Common myeloid progenitor, CD34-positive (primary cell): ENCODE data around the gene CFLAR.
"Not testable (repeated sequence)": the region's sequence is repeated elsewhere in the genome, so short reads cannot be mapped to it uniquely, and the experiment has no call there.

ENCODE experiments used
- CTCF ChIA-PET: fragments of 350-600 bp; sonication (Branson Sonifier 250); formaldehyde crosslinking; loops from one replicate; lab custom pipeline; 2021; ENCODE audit warnings: antibody characterized with exemption; lab: Charles Lee
- POLR2A ChIA-PET: fragments of 350-600 bp; sonication (Branson Sonifier 250); formaldehyde crosslinking; loops from one replicate; lab custom pipeline; 2021; ENCODE audit warnings: antibody characterized with exemption; lab: Charles Lee
- DNase-seq, 3 donors: peaks; one replicate each; pipeline versions ENCODE4 v3.0.0 to v3.0.0-alpha.2; 2013
- H3K27ac ChIP-seq, 2 experiments: 1 replicate in 1 of 2; 2 replicates in 1 of 2; pipeline ENCODE4 v1.7.0; 2013; ENCODE audit warnings: inconsistent platforms in 2 of 2, low read length in 2 of 2, mild to moderate bottlenecking in 2 of 2, low read depth in 1 of 2, moderate library complexity in 1 of 2; ENCODE audit not compliant: severe bottlenecking in 2 of 2, insufficient read depth in 1 of 2, poor library complexity in 1 of 2
- H3K27me3 ChIP-seq, 5 experiments: replicated peaks in 2 of 5; 1 replicate in 3 of 5; 2 replicates in 2 of 5; pipeline versions ENCODE4 v1.6.1 to v1.7.0; 2013; ENCODE audit warnings: low read length in 4 of 5, mild to moderate bottlenecking in 2 of 5, moderate library complexity in 2 of 5, inconsistent platforms in 1 of 5; ENCODE audit not compliant: insufficient read depth in 5 of 5, control insufficient read depth in 4 of 5
- H3K36me3 ChIP-seq, 4 experiments: 1 replicate in 2 of 4; 2 replicates in 2 of 4; pipeline versions ENCODE4 v1.6.1 to v1.7.0; 2013; ENCODE audit warnings: low read length in 3 of 4, control low read depth in 1 of 4, mild to moderate bottlenecking in 1 of 4; ENCODE audit not compliant: control insufficient read depth in 4 of 4, insufficient read depth in 4 of 4
- H3K4me1 ChIP-seq, 4 experiments: 1 replicate in 3 of 4; 2 replicates in 1 of 4; pipeline versions ENCODE4 v1.6.1 to v1.7.1; 2013; ENCODE audit warnings: low read length in 3 of 4, mild to moderate bottlenecking in 3 of 4, control low read depth in 1 of 4, inconsistent platforms in 1 of 4, moderate library complexity in 1 of 4; ENCODE audit not compliant: control insufficient read depth in 4 of 4, insufficient read depth in 4 of 4; ENCODE audit errors: control extremely low read depth in 1 of 4
- H3K4me3 ChIP-seq, 7 experiments: 1 replicate in 4 of 7; 2 replicates in 3 of 7; pipeline versions ENCODE4 v1.5.1 to v1.7.0; 2013; ENCODE audit warnings: mild to moderate bottlenecking in 7 of 7, low read length in 6 of 7, moderate library complexity in 6 of 7, inconsistent platforms in 2 of 7, low read depth in 2 of 7, control low read depth in 1 of 7; ENCODE audit not compliant: insufficient read depth in 4 of 7, control insufficient read depth in 1 of 7; ENCODE audit errors: extremely low read depth in 1 of 7
- H3K9me3 ChIP-seq, 5 experiments: 1 replicate in 4 of 5; 2 replicates in 1 of 5; pipeline versions ENCODE4 v1.6.1 to v1.7.1; 2013; ENCODE audit warnings: low read length in 4 of 5, mild to moderate bottlenecking in 2 of 5, inconsistent platforms in 1 of 5, low read depth in 1 of 5, moderate library complexity in 1 of 5; ENCODE audit not compliant: control insufficient read depth in 4 of 5, insufficient read depth in 2 of 5; ENCODE audit errors: control extremely low read depth in 1 of 5
- WGBS: methylation state at CpG from one replicate; pipeline ENCODE4 v1.1.5; 2013; ENCODE audit not compliant: insufficient coverage; 5-methylcytosine and 5-hydroxymethylcytosine counted together

CFLAR gene

GRCh38 chr2:201174687-201175086 is 58.7 kb downstream of the CFLAR start:
- peaks cover 0 to 15% (median 6%) of the 10 kb centered on the region in 4 experiments for H3K4me1 ChIP-seq
- no peaks in the 10 kb centered on the region for H3K27me3 ChIP-seq
- H3K4me3 ChIP-seq = no peak overlapping the region
- no peak overlapping the region for H3K27ac ChIP-seq
- peaks cover 0 to 8% (median 0%) of the 10 kb centered on the region in 5 experiments for H3K9me3 ChIP-seq
- no peak for DNase-seq
- 71% methylated on average over 1 of the region's 1 CpG for WGBS
- POLR2A ChIA-PET = no interaction called here
- H3K36me3 ChIP-seq = no peaks in the 10 kb centered on the region
- CTCF ChIA-PET = interaction anchor here (3.7 kb wide), 1 partner anchor 268 kb away, joined by 43 read pairs; no protein-coding TSS in a partner anchor

- Histone ChIP-seq H3K27ac (no peak overlapping the region), H3K4me1 (peaks cover 0 to 15% (median 6%) of the 10 kb centered on the region in 4 experiments), H3K4me3 (no peak overlapping the region), H3K9me3 (peaks cover 0 to 8% (median 0%) of the 10 kb centered on the region in 5 experiments), H3K36me3 (no peaks in the 10 kb centered on the region), H3K27me3 (no peaks in the 10 kb centered on the region)
- ChIA-PET CTCF (interaction anchor here (0.7 to 3.7 kb wide), 8 partner anchors 15 to 272 kb away, joined by 3 to 43 read pairs (median 3); no protein-coding TSS in a partner anchor), POLR2A (no interaction called here)
- WGBS = 73% methylated on average over 3 of the region's 6 CpGs
- DNase-seq = no peak
Observed at GRCh38 chr2:201176081-201176481, 60.1 kb downstream of the CFLAR start.

- Histone ChIP-seq H3K27me3 (no peaks in the 10 kb centered on the region), H3K4me3 (no peak overlapping the region), H3K9me3 (peaks cover 0 to 8% (median 0%) of the 10 kb centered on the region in 5 experiments), H3K4me1 (peaks cover 9 to 29% (median 15%) of the 10 kb centered on the region in 4 experiments), H3K36me3 (no peaks in the 10 kb centered on the region), H3K27ac (no peak overlapping the region)
- ChIA-PET CTCF (interaction anchor here (1.4 to 2.4 kb wide), 3 partner anchors 52 to 274 kb away, joined by 3 to 18 read pairs (median 4); partner anchors contain the start of gene ORC2), POLR2A (no interaction called here)
- no CpG with 5 or more reads among the region's 3 CpGs for WGBS
- peak in 2 of 3 donors; percentile 75 to 81 for DNase-seq
Observed at GRCh38 chr2:201180010-201180409, 64.0 kb downstream of the CFLAR start.

GRCh38 chr2:201182650-201183364 is 66.8 kb downstream of the CFLAR start, which contains the start of gene CASP10:
TSS of gene CASP10 (plus strand) at chr2:201183141. CDS start at chr2:201185778, 2,637 bp downstream.
- DNase-seq = peak; percentile 92 to 95 (median 95)
- Histone ChIP-seq H3K4me3 (peak within 1 kb of the TSS; percentile 14 to 100 (median 79)), H3K9me3 (peaks cover 0 to 8% (median 0%) of the 10 kb centered on the region in 5 experiments), H3K27ac (peak within 1 kb of the TSS; percentile 78 to 90), H3K27me3 (no peaks in the 10 kb centered on the region), H3K36me3 (peaks cover 7 to 12% (median 8%) of the 10 kb centered on the region in 4 experiments), H3K4me1 (peaks cover 29 to 46% (median 30%) of the 10 kb centered on the region in 4 experiments)
- ChIA-PET POLR2A (interaction anchor here (1.1 to 2.0 kb wide), 4 partner anchors 9 to 51 kb away, joined by 5 to 12 read pairs (median 7); no protein-coding TSS in a partner anchor), CTCF (interaction anchor here (0.6 to 3.4 kb wide), 33 partner anchors 9 to 471 kb away, joined by 3 to 80 read pairs (median 5); partner anchors contain the start of gene ORC2)
- 5% methylated on average over 10 of the region's 11 CpGs for WGBS

GRCh38 chr2:201183365-201183727 is 67.4 kb downstream of the CFLAR start:
- peaks cover 10 to 16% (median 11%) of the 10 kb centered on the region in 4 experiments for H3K36me3 ChIP-seq
- peak overlapping the region; percentile 78 to 90 for H3K27ac ChIP-seq
- peak overlapping the region in 6 of 7 experiments; percentile 72 to 100 (median 82) for H3K4me3 ChIP-seq
- H3K9me3 ChIP-seq = peaks cover 0 to 7% (median 0%) of the 10 kb centered on the region in 5 experiments
- ChIA-PET POLR2A (interaction anchor here (1.1 to 2.0 kb wide), 4 partner anchors 9 to 50 kb away, joined by 5 to 12 read pairs (median 7); no protein-coding TSS in a partner anchor), CTCF (interaction anchor here (0.7 to 3.4 kb wide), 30 partner anchors 9 to 278 kb away, joined by 3 to 80 read pairs (median 5); partner anchors contain the start of gene ORC2)
- no peaks in the 10 kb centered on the region for H3K27me3 ChIP-seq
- WGBS = 0% methylated on average over 3 of the region's 4 CpGs
- peaks cover 29 to 52% (median 32%) of the 10 kb centered on the region in 4 experiments for H3K4me1 ChIP-seq
- peak in 1 of 3 donors; percentile 37 for DNase-seq

- H3K9me3 ChIP-seq, H3K27me3 ChIP-seq: not testable (repeated sequence)
- peaks cover 29 to 57% (median 35%) of the 10 kb centered on the region in 4 experiments for H3K4me1 ChIP-seq
- peaks cover 10 to 19% (median 14%) of the 10 kb centered on the region in 4 experiments for H3K36me3 ChIP-seq
- peak overlapping the region; percentile 62 to 90 for H3K27ac ChIP-seq
- DNase-seq = peak in 1 of 3 donors; percentile 29
- ChIA-PET POLR2A (interaction anchor here (1.7 to 2.0 kb wide), 2 partner anchors 8 to 11 kb away, joined by 6 to 8 read pairs; no protein-coding TSS in a partner anchor), CTCF (interaction anchor here (0.9 to 3.4 kb wide), 16 partner anchors 8 to 176 kb away, joined by 3 to 80 read pairs (median 6); no protein-coding TSS in a partner anchor)
- 0% methylated on average over 1 of the region's 5 CpGs for WGBS
- H3K4me3 ChIP-seq = peak overlapping the region; percentile 14 to 100 (median 79)
Observed at GRCh38 chr2:201183835-201184234, 67.9 kb downstream of the CFLAR start.
